Bronchial epithelial cell (primary cell): ENCODE results near the gene SYT13. TPM values are rescaled to one million over a fixed set of nuclear protein-coding genes. Genes with fewer than 3 reads are reported as not detected.

Experiments used
- DNase-seq: peaks from one replicate; pipeline ENCODE4 v3.0.0-alpha.2; 2010; ENCODE audit warnings: low read depth
- FAIRE-seq: peaks from 2 replicates; lab custom pipeline; 2011; peaks lifted over from hg19 to GRCh38; lab: Jason Lieb, UNC
- H3K27me3 ChIP-seq: 2 replicates; pipeline ENCODE4 v1.5.1; 2011; ENCODE audit warnings: low read length; ENCODE audit not compliant: control insufficient read depth, insufficient read depth
- H3K36me3 ChIP-seq: 2 replicates; pipeline ENCODE4 v1.5.1; 2011; ENCODE audit warnings: low read length; ENCODE audit not compliant: control insufficient read depth, insufficient read depth
- H3K4me3 ChIP-seq: 2 replicates; pipeline ENCODE4 v1.5.1; 2011; ENCODE audit warnings: mild to moderate bottlenecking, low read depth, low read length, control low read depth
- CTCF ChIP-seq: IDR thresholded peaks from 2 replicates; pipeline ENCODE4 v1.5.1; 2011; ENCODE audit warnings: mild to moderate bottlenecking, moderate library complexity, low read length, control low read depth, inconsistent platforms; ENCODE audit not compliant: insufficient read depth, severe bottlenecking
- total RNA-seq: library from RNA; depleted of rRNA; stranded (reverse); fragments of >200 nt; gene quantifications from 2 replicates; pipeline ENCODE4 v1.2.1, GENCODE V29; 2014

SYT13 gene
- total RNA-seq, 1 donor from 2014 or later, result not detected

GRCh38 chr11:45227836-45228235 is 58.3 kb downstream of the SYT13 start:
- Histone ChIP-seq H3K4me3 (no peak overlapping the region), H3K36me3 (peaks cover 2% of the 10 kb centered on the region), H3K27me3 (no peaks in the 10 kb centered on the region)
- FAIRE-seq (no peak), DNase-seq (no peak)
- TF ChIP-seq CTCF, result no peak

GRCh38 chr11:45226901-45227300 is 59.2 kb downstream of the SYT13 start:
- no peak for TF ChIP-seq CTCF
- H3K36me3 ChIP-seq, result peaks cover 2% of the 10 kb centered on the region

GRCh38 chr11:45225961-45226871 is 59.9 kb downstream of the SYT13 start:
- H3K36me3 ChIP-seq, result peaks cover 2% of the 10 kb centered on the region
- no peak overlapping the region for H3K4me3 ChIP-seq
- DNase-seq (no peak), FAIRE-seq (peak; percentile 18)
- no peak for TF ChIP-seq CTCF
- H3K27me3 ChIP-seq, result no peaks in the 10 kb centered on the region

More at GRCh38 chr11:45226901-45227300, 59.2 kb downstream of the SYT13 start:
- no peaks in the 10 kb centered on the region for H3K27me3 ChIP-seq
- FAIRE-seq (no peak), DNase-seq (no peak)
- H3K4me3 ChIP-seq, result no peak overlapping the region

- Histone ChIP-seq H3K36me3 (peaks cover 2% of the 10 kb centered on the region), H3K4me3 (no peak overlapping the region), H3K27me3 (no peaks in the 10 kb centered on the region)
- FAIRE-seq, result no peak
- peak; percentile 44 for DNase-seq
- TF ChIP-seq CTCF, result no peak
Observed at GRCh38 chr11:45225277-45225676, 60.9 kb downstream of the SYT13 start.

GRCh38 chr11:45224766-45225165 is 61.4 kb downstream of the SYT13 start:
- FAIRE-seq, result no peak
- Histone ChIP-seq H3K4me3 (no peak overlapping the region), H3K36me3 (peaks cover 2% of the 10 kb centered on the region), H3K27me3 (no peaks in the 10 kb centered on the region)
- no peak for TF ChIP-seq CTCF
- no peak for DNase-seq
